ENCODE data around the gene ABLIM1. TPM values are rescaled to one million over a fixed set of nuclear protein-coding genes. Genes with fewer than 3 reads are reported as not detected.
A peak's percentile ranks its signal among the peaks of the same experiment; 100 is the strongest.

ABLIM1 gene
- total RNA-seq, 3 donors from 2014 or later (not counting 1 experiment from before 2014, with no cell fraction given), result 71.9 to 118 (median 73.5) TPM

GRCh38 chr10:114515298-114515914 is 142.7 kb downstream of the ABLIM1 start:
- no peaks in the 10 kb centered on the region for H3K36me3 Mint-ChIP-seq
- intact Hi-C loops (cut with micrococcal nuclease), result no loop called here
- no peak overlapping the region for H3K4me3 ChIP-seq (ENCODE audit: low read length)
- peak in 1 of 2 donors; percentile 23 for DNase-seq
- no peaks in the 10 kb centered on the region for H3K9me3 ChIP-seq (ENCODE audit: control insufficient read depth, insufficient read depth, low read length)
- no peak for ATAC-seq
- H3K27ac ChIP-seq (ENCODE audit: low read length), result no peak overlapping the region
- H3K36me3 ChIP-seq (ENCODE audit: control insufficient read depth, insufficient read depth, low read length), result no peaks in the 10 kb centered on the region
- H3K9me3 Mint-ChIP-seq, result no peaks in the 10 kb centered on the region
- TF ChIP-seq, protein P1, sequence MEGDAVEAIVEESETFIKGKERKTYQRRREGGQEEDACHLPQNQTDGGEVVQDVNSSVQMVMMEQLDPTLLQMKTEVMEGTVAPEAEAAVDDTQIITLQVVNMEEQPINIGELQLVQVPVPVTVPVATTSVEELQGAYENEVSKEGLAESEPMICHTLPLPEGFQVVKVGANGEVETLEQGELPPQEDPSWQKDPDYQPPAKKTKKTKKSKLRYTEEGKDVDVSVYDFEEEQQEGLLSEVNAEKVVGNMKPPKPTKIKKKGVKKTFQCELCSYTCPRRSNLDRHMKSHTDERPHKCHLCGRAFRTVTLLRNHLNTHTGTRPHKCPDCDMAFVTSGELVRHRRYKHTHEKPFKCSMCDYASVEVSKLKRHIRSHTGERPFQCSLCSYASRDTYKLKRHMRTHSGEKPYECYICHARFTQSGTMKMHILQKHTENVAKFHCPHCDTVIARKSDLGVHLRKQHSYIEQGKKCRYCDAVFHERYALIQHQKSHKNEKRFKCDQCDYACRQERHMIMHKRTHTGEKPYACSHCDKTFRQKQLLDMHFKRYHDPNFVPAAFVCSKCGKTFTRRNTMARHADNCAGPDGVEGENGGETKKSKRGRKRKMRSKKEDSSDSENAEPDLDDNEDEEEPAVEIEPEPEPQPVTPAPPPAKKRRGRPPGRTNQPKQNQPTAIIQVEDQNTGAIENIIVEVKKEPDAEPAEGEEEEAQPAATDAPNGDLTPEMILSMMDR (IDR thresholded peaks at IDR 0.05), result no peak
- no peaks in the 10 kb centered on the region for H3K27me3 Mint-ChIP-seq (ENCODE audit: low read depth in 2 of 2)
- 96% methylated on average over 6 of the region's 6 CpGs for WGBS (ENCODE audit: insufficient coverage)
- no peaks in the 10 kb centered on the region for H3K27me3 ChIP-seq (ENCODE audit: control insufficient read depth, insufficient read depth, low read length)
- peaks cover 24% of the 10 kb centered on the region for H3K4me1 ChIP-seq (ENCODE audit: control insufficient read depth, insufficient read depth, low read length)
- H3K4me1 Mint-ChIP-seq, result peaks cover 56 to 69% of the 10 kb centered on the region in 2 donors
- H3K27ac Mint-ChIP-seq, result no peak overlapping the region
- no peak overlapping the region for H3K4me3 Mint-ChIP-seq

DNA sequence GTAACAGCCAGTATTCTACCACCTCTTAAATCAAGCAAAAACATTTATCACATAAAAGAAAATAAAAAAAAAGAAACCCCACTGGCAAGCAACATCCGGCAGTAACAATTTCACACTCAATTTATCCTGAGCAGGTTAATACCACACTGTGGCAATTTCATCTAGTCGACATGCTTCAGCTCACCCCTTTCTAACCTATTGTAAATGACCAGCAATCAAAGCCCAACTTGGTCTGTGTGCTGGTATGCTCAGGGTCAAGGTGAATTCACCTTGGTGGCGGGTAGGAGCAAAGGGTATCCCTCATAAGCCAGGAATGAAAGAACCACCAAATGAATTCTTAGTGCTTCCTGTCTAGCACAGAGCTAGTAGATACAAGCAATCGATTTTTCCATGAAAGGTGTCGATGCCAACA is 144.7 kb downstream of the ABLIM1 start:
- DNase-seq, result peak in 1 of 2 donors; percentile 42
- Mint-ChIP-seq H3K4me3 (no peak overlapping the region), H3K27me3 (ENCODE audit: low read depth in 2 of 2) (no peaks in the 10 kb centered on the region), H3K27ac (peak overlapping the region in 1 of 2 donors; percentile 13), H3K36me3 (no peaks in the 10 kb centered on the region), H3K4me1 (peaks cover 53 to 64% of the 10 kb centered on the region in 2 donors), H3K9me3 (no peaks in the 10 kb centered on the region)
- no peak overlapping the region for H3K27ac ChIP-seq (ENCODE audit: low read length)
- no peaks in the 10 kb centered on the region for H3K27me3 ChIP-seq (ENCODE audit: control insufficient read depth, insufficient read depth, low read length)
- 61% methylated on average over 5 of the region's 5 CpGs for WGBS (ENCODE audit: insufficient coverage)
- peaks cover 16% of the 10 kb centered on the region for H3K4me1 ChIP-seq (ENCODE audit: control insufficient read depth, insufficient read depth, low read length)
- H3K4me3 ChIP-seq (ENCODE audit: low read length), result no peak overlapping the region
- H3K36me3 ChIP-seq (ENCODE audit: control insufficient read depth, insufficient read depth, low read length), result no peaks in the 10 kb centered on the region
- intact Hi-C loops (cut with micrococcal nuclease), result no loop called here
- H3K9me3 ChIP-seq (ENCODE audit: control insufficient read depth, insufficient read depth, low read length), result no peaks in the 10 kb centered on the region
- TF ChIP-seq, protein P1 (IDR thresholded peaks at IDR 0.05), result no peak
- peak in 2 of 3 donors; percentile 36 to 37 for ATAC-seq

DNA sequence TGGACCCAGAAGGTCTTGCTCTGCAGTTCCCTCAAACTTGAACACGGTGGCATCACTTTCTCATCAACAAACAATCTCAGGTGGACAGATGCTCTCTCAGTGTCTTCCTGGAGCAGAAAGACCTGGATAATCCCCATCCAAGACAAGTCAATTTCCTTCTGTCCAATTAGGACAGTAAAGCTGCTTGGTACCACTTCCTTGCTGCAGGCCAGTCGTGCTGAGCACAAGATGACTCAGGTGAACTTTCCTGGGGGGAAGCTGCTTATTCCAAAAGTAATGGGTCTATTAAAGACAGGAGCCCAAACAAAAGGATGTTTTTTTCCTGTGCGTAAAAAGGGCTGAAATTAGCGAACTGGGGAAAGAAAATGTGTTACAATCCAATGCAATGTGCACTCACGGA is 146.2 kb downstream of the ABLIM1 start:
- Histone ChIP-seq H3K9me3 (ENCODE audit: control insufficient read depth, insufficient read depth, low read length) (no peaks in the 10 kb centered on the region), H3K27ac (ENCODE audit: low read length) (no peak overlapping the region), H3K36me3 (ENCODE audit: control insufficient read depth, insufficient read depth, low read length) (no peaks in the 10 kb centered on the region), H3K27me3 (ENCODE audit: control insufficient read depth, insufficient read depth, low read length) (no peaks in the 10 kb centered on the region), H3K4me1 (ENCODE audit: control insufficient read depth, insufficient read depth, low read length) (peaks cover 22% of the 10 kb centered on the region), H3K4me3 (ENCODE audit: low read length) (no peak overlapping the region)
- DNase-seq, result no peak
- ATAC-seq, result no peak
- TF ChIP-seq, protein P1 (IDR thresholded peaks at IDR 0.05), result no peak
- H3K27ac Mint-ChIP-seq, result peak overlapping the region in 1 of 2 donors; percentile 13
- intact Hi-C loops (cut with micrococcal nuclease), result no loop called here
- H3K4me1 Mint-ChIP-seq, result peaks cover 55 to 66% of the 10 kb centered on the region in 2 donors
- no peak overlapping the region for H3K4me3 Mint-ChIP-seq
- no peaks in the 10 kb centered on the region for H3K36me3 Mint-ChIP-seq
- no peaks in the 10 kb centered on the region for H3K27me3 Mint-ChIP-seq (ENCODE audit: low read depth in 2 of 2)
- H3K9me3 Mint-ChIP-seq, result no peaks in the 10 kb centered on the region
- 91% methylated on average over 5 of the region's 5 CpGs for WGBS (ENCODE audit: insufficient coverage)

GRCh38 chr10:114508376-114508775 is 149.7 kb downstream of the ABLIM1 start:
- Histone ChIP-seq H3K36me3 (ENCODE audit: control insufficient read depth, insufficient read depth, low read length) (no peaks in the 10 kb centered on the region), H3K4me1 (ENCODE audit: control insufficient read depth, insufficient read depth, low read length) (peaks cover 14% of the 10 kb centered on the region), H3K27ac (ENCODE audit: low read length) (no peak overlapping the region), H3K27me3 (ENCODE audit: control insufficient read depth, insufficient read depth, low read length) (no peaks in the 10 kb centered on the region), H3K9me3 (ENCODE audit: control insufficient read depth, insufficient read depth, low read length) (no peaks in the 10 kb centered on the region), H3K4me3 (ENCODE audit: low read length) (no peak overlapping the region)
- intact Hi-C loops (cut with micrococcal nuclease), result no loop called here
- Mint-ChIP-seq H3K4me1 (peaks cover 56 to 57% of the 10 kb centered on the region in 2 donors), H3K27me3 (ENCODE audit: low read depth in 2 of 2) (no peaks in the 10 kb centered on the region), H3K36me3 (no peaks in the 10 kb centered on the region), H3K27ac (no peak overlapping the region), H3K9me3 (no peaks in the 10 kb centered on the region), H3K4me3 (no peak overlapping the region)
- WGBS (ENCODE audit: insufficient coverage), result 96% methylated on average over 2 of the region's 3 CpGs
- ATAC-seq (no peak), DNase-seq (no peak)
- TF ChIP-seq, protein P1 (IDR thresholded peaks at IDR 0.05), result no peak

Measured in natural killer cell (primary cell).